ENCODE results near the gene PTPRO.

DNA sequence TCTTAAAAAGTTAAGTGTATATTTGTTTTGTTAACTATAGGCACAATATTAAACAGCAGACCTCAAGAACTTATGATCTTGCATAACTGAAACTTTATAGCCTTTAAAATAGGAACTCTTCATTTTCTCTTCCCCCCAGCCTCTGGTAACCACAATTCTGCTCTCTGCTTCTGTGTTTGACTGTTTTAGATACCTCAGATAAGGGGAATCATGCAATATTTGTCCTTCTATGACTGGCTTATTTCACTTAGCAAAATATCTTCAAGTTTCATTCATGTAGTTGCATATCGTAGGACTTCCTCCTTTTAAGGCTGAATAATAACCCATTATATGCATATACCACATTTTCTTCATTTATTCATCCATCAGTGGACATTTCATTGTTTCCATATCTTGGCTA lies 131.3 kb downstream of the PTPRO start:
- TF ChIP-seq, protein P1, sequence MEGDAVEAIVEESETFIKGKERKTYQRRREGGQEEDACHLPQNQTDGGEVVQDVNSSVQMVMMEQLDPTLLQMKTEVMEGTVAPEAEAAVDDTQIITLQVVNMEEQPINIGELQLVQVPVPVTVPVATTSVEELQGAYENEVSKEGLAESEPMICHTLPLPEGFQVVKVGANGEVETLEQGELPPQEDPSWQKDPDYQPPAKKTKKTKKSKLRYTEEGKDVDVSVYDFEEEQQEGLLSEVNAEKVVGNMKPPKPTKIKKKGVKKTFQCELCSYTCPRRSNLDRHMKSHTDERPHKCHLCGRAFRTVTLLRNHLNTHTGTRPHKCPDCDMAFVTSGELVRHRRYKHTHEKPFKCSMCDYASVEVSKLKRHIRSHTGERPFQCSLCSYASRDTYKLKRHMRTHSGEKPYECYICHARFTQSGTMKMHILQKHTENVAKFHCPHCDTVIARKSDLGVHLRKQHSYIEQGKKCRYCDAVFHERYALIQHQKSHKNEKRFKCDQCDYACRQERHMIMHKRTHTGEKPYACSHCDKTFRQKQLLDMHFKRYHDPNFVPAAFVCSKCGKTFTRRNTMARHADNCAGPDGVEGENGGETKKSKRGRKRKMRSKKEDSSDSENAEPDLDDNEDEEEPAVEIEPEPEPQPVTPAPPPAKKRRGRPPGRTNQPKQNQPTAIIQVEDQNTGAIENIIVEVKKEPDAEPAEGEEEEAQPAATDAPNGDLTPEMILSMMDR (IDR thresholded peaks at IDR 0.05; ENCODE audit: insufficient read depth, low read length, poor library complexity, severe bottlenecking) = no peak
- no peak for TF ChIP-seq EZH2phosphoT487 (conservative IDR thresholded peaks at IDR 0.05; ENCODE audit: low read length)
